ENCODE results near the gene ZNF740. TPM values are rescaled to one million over a fixed set of nuclear protein-coding genes. Genes with fewer than 3 reads are reported as not detected.

The ZNF740 gene
- total RNA-seq, 1 experiment from 2014 or later: 65.8 TPM

GRCh38 chr12:53214221-53214620, 33.7 kb downstream of the ZNF740 start:
- no peak overlapping the region for H3K4me2 ChIP-seq
- peaks cover 39% of the 10 kb centered on the region for H3K4me1 ChIP-seq (replicated peaks; ENCODE audit: insufficient read depth)
- H3F3A ChIP-seq (ENCODE audit: insufficient read depth, low read depth): peaks cover 27% of the 10 kb centered on the region; the same call in 1 of the 2 replicates
- DNase-seq: no peak
- H3K9me2 ChIP-seq (ENCODE audit: insufficient read depth): no peaks in the 10 kb centered on the region
- H2AFZ ChIP-seq: no peak overlapping the region
- intact Hi-C loops (cut with micrococcal nuclease; ENCODE audit: unreplicated experiment): no loop called here
- no peak overlapping the region for H3K4me3 ChIP-seq
- H3K27ac ChIP-seq: no peak overlapping the region
- no TSS peak for BruUV-seq (replicated peaks)
- peaks cover 18% of the 10 kb centered on the region for H3K36me3 ChIP-seq (ENCODE audit: low read depth)
- H4K20me1 ChIP-seq (ENCODE audit: insufficient read depth): 0 out of 2 replicates have a peak, but pooled peaks cover 6% of the 10 kb centered on the region
- H3K27me3 ChIP-seq (ENCODE audit: insufficient read depth, low read depth): no peaks in the 10 kb centered on the region
- H3K79me2 ChIP-seq (ENCODE audit: low read depth): peaks cover 39% of the 10 kb centered on the region
- H3K9me3 ChIP-seq (ENCODE audit: insufficient read depth, low read depth): no peaks in the 10 kb centered on the region
- ChIA-PET POLR2A (ENCODE audit: unreplicated experiment) (no interaction called here), CTCF (interaction anchor here (0.7 to 1.4 kb wide), 4 partner anchors 37 to 63 kb away, joined by 3 to 7 read pairs (median 6); partner anchors contain the start of gene ESPL1)
- no peak for TF ChIP-seq EZH2 (IDR thresholded peaks at IDR 0.05; ENCODE audit: low read depth)
- no peak for TF ChIP-seq CTCF (conservative IDR thresholded peaks at IDR 0.05)

- no TSS peak for BruUV-seq (replicated peaks)
- TF ChIP-seq CTCF (conservative IDR thresholded peaks at IDR 0.05): no peak
- TF ChIP-seq EZH2 (IDR thresholded peaks at IDR 0.05; ENCODE audit: low read depth): no peak
- Histone ChIP-seq H3K4me2 (no peak overlapping the region), H4K20me1 (ENCODE audit: insufficient read depth) (0 out of 2 replicates have a peak, but pooled peaks cover 6% of the 10 kb centered on the region), H3K79me2 (ENCODE audit: low read depth) (peaks cover 45% of the 10 kb centered on the region), H3K27me3 (ENCODE audit: insufficient read depth, low read depth) (no peaks in the 10 kb centered on the region), H3K4me1 (replicated peaks; ENCODE audit: insufficient read depth) (peaks cover 43% of the 10 kb centered on the region), H3K9me3 (ENCODE audit: insufficient read depth, low read depth) (no peaks in the 10 kb centered on the region), H3F3A (ENCODE audit: insufficient read depth, low read depth) (peaks cover 22% of the 10 kb centered on the region; the same call in 1 of the 2 replicates), H3K36me3 (ENCODE audit: low read depth) (peaks cover 16% of the 10 kb centered on the region), H3K27ac (no peak overlapping the region), H2AFZ (no peak overlapping the region), H3K4me3 (no peak overlapping the region), H3K9me2 (ENCODE audit: insufficient read depth) (no peaks in the 10 kb centered on the region)
- POLR2A ChIA-PET (ENCODE audit: unreplicated experiment): no interaction called here
- CTCF ChIA-PET: interaction anchor here (0.7 to 1.2 kb wide), 3 partner anchors 36 to 62 kb away, joined by 3 to 7 read pairs (median 5); a partner anchor contains a TSS
- no peak for DNase-seq
- intact Hi-C loops (cut with micrococcal nuclease; ENCODE audit: unreplicated experiment): no loop called here
These were observed 34.3 kb downstream of the ZNF740 start for GRCh38 chr12:53214687-53215455.

- no peak for DNase-seq
- no peak overlapping the region for H3K4me3 ChIP-seq
- H3K4me2 ChIP-seq: no peak overlapping the region
- peaks cover 21% of the 10 kb centered on the region; the same call in 1 of the 2 replicates for H3F3A ChIP-seq (ENCODE audit: insufficient read depth, low read depth)
- H3K79me2 ChIP-seq (ENCODE audit: low read depth): peaks cover 46% of the 10 kb centered on the region
- TF ChIP-seq CTCF (conservative IDR thresholded peaks at IDR 0.05): no peak
- TF ChIP-seq EZH2 (IDR thresholded peaks at IDR 0.05; ENCODE audit: low read depth): no peak
- no peaks in the 10 kb centered on the region for H3K9me2 ChIP-seq (ENCODE audit: insufficient read depth)
- H4K20me1 ChIP-seq (ENCODE audit: insufficient read depth): 0 out of 2 replicates have a peak, but pooled peaks cover 6% of the 10 kb centered on the region
- H3K36me3 ChIP-seq (ENCODE audit: low read depth): peaks cover 13% of the 10 kb centered on the region
- peaks cover 43% of the 10 kb centered on the region for H3K4me1 ChIP-seq (replicated peaks; ENCODE audit: insufficient read depth)
- 0 out of 2 replicates have a peak overlapping the region, but pooled peaks have one; percentile 29 for H3K27ac ChIP-seq
- H2AFZ ChIP-seq: no peak overlapping the region
- ChIA-PET CTCF (no interaction called here), POLR2A (ENCODE audit: unreplicated experiment) (no interaction called here)
- H3K27me3 ChIP-seq (ENCODE audit: insufficient read depth, low read depth): no peaks in the 10 kb centered on the region
- no peaks in the 10 kb centered on the region for H3K9me3 ChIP-seq (ENCODE audit: insufficient read depth, low read depth)
- BruUV-seq (replicated peaks): no TSS peak
- intact Hi-C loops (cut with micrococcal nuclease; ENCODE audit: unreplicated experiment): no loop called here
These were observed 35.0 kb downstream of the ZNF740 start for GRCh38 chr12:53215497-53215896.

Measured in PC-9 (cell line).